HepG2 (cell line): ENCODE data around the gene PCBP1. TPM values are rescaled to one million over a fixed set of nuclear protein-coding genes. Genes with fewer than 3 reads are reported as not detected.

Source experiments
- FOXO1 ChIP-seq: sonication (generic); formaldehyde crosslinking; IDR thresholded peaks from 2 replicates; pipeline ENCODE4 v1.4.0; 2020; ENCODE audit warnings: missing genetic modification reagents
- HMGA1 ChIP-seq: sonication (generic); formaldehyde crosslinking; conservative IDR thresholded peaks from 2 replicates; pipeline ENCODE4 v1.4.0; 2020; ENCODE audit warnings: missing genetic modification reagents
- HOXA5 ChIP-seq: sonication (generic); formaldehyde crosslinking; IDR thresholded peaks from 2 replicates; pipeline ENCODE4 v1.4.0; 2020; ENCODE audit warnings: missing genetic modification reagents
- IKZF1 ChIP-seq: fragments of 450-650 bp; IDR thresholded peaks from 2 replicates; pipeline ENCODE4 v1.7.1; 2016
- KDM3A ChIP-seq: IDR thresholded peaks from 2 replicates; pipeline ENCODE4 v1.6.1; 2018; ENCODE audit warnings: low read depth, missing compliant biosample characterization
- LRRFIP1 ChIP-seq: sonication (generic); formaldehyde crosslinking; conservative IDR thresholded peaks from 2 replicates; pipeline ENCODE4 v1.4.0; 2020; ENCODE audit warnings: missing genetic modification reagents
- MED1 ChIP-seq: sonication (generic); formaldehyde crosslinking; IDR thresholded peaks from 2 replicates; pipeline ENCODE4 v1.4.0; 2020; ENCODE audit warnings: missing genetic modification reagents
- MXI1 ChIP-seq: IDR thresholded peaks from 3 replicates; pipeline ENCODE4 v1.6.1; 2012; ENCODE audit warnings: low read depth, low read length, inconsistent platforms, borderline replicate concordance
- MYNN ChIP-seq: sonication (generic); formaldehyde crosslinking; IDR thresholded peaks from 2 replicates; pipeline ENCODE4 v1.4.0; 2020; ENCODE audit warnings: mild to moderate bottlenecking, low read depth, missing genetic modification reagents
- MYPOP ChIP-seq: sonication (generic); formaldehyde crosslinking; IDR thresholded peaks from 2 replicates; pipeline ENCODE4 v1.8.1; 2023; ENCODE audit warnings: mild to moderate bottlenecking, moderate library complexity, missing genetic modification reagents
- PHB2 ChIP-seq: fragments of 450-650 bp; IDR thresholded peaks from 2 replicates; pipeline ENCODE4 v1.6.1; 2018; ENCODE audit not compliant: partially characterized antibody
- PTBP1 ChIP-seq: fragments of 200-400 bp; formaldehyde crosslinking; IDR thresholded peaks from 2 replicates; pipeline ENCODE4 v1.6.1; 2018; ENCODE audit warnings: low read length, low read depth; ENCODE audit not compliant: poor library complexity, severe bottlenecking
- RXRA ChIP-seq: sonication (generic); formaldehyde crosslinking; IDR thresholded peaks from 2 replicates; pipeline ENCODE4 v1.5.1; 2020; ENCODE audit warnings: missing genetic modification reagents
- SOX5 ChIP-seq: IDR thresholded peaks from 2 replicates; pipeline ENCODE4 v1.6.1; 2016; ENCODE audit warnings: borderline replicate concordance
- SP140L ChIP-seq: sonication (generic); formaldehyde crosslinking; IDR thresholded peaks from 2 replicates; pipeline ENCODE4 v1.4.0; 2020; ENCODE audit warnings: missing genetic modification reagents, borderline replicate concordance
- TBX3 ChIP-seq: fragments of 450-650 bp; IDR thresholded peaks from 2 replicates; pipeline ENCODE4 v1.6.1; 2017; ENCODE audit warnings: antibody characterized with exemption, mild to moderate bottlenecking, inconsistent platforms, borderline replicate concordance
- ZNF143 ChIP-seq: sonication (generic); formaldehyde crosslinking; IDR thresholded peaks from 2 replicates; pipeline ENCODE4 v1.4.0; 2020; ENCODE audit warnings: missing genetic modification reagents
- ZNF256 ChIP-seq: sonication (generic); formaldehyde crosslinking; conservative IDR thresholded peaks from 2 replicates; pipeline ENCODE4 v1.4.0; 2020; ENCODE audit warnings: missing genetic modification reagents
- ZNF749 ChIP-seq: sonication (generic); formaldehyde crosslinking; IDR thresholded peaks from 2 replicates; pipeline ENCODE4 v1.8.0; 2022; ENCODE audit warnings: mild to moderate bottlenecking, missing genetic modification reagents, moderate library complexity, borderline replicate concordance
- ZNF883 ChIP-seq: sonication (generic); formaldehyde crosslinking; IDR thresholded peaks from 2 replicates; pipeline ENCODE4 v1.5.1; 2020; ENCODE audit warnings: mild to moderate bottlenecking, missing genetic modification reagents; ENCODE audit errors: not compliant biosample characterization
- polyA plus RNA-seq, 8 experiments: library from polyadenylated mRNA; depleted of rRNA in 3 of 8; stranded (reverse) in 7 of 8; unstranded in 1 of 8; fragments of >200 nt; fragmentation: Illumina TruSeq in 4 of 8; extraction: Trizol in 4 of 8; gene quantifications; 2 replicates each; pipeline versions ENCODE4 v1.2.1 to v1.2.3, GENCODE V29; 2011 to 2016; ENCODE audit warnings: low read depth in 4 of 8, missing spikeins in 1 of 8, mixed read lengths in 1 of 8; ENCODE audit not compliant: insufficient read depth in 1 of 8
- total RNA-seq, 5 experiments: library from RNA; depleted of rRNA; stranded (reverse); fragments of >200 nt; fragmentation: Illumina TruSeq; extraction: Trizol; gene quantifications; 2 replicates each; pipeline ENCODE4 v1.2.3, GENCODE V29; 2016; ENCODE audit warnings: low read depth in 1 of 5
- TF ChIP-seq, protein P1 (sequence below): sonication (generic); formaldehyde crosslinking; IDR thresholded peaks from 2 replicates; pipeline ENCODE4 v1.5.0; 2020; ENCODE audit warnings: missing genetic modification reagents
- TF ChIP-seq, protein P2 (sequence below): IDR thresholded peaks from 2 replicates; pipeline ENCODE4 v1.6.1; 2016; ENCODE audit warnings: low read depth, control low read depth
- TF ChIP-seq, protein P3 (sequence below): IDR thresholded peaks from 2 replicates; pipeline ENCODE4 v1.6.1; 2016
- TF ChIP-seq, protein P4 (sequence below): sonication (generic); formaldehyde crosslinking; IDR thresholded peaks from 2 replicates; pipeline ENCODE4 v1.5.1; 2020; ENCODE audit warnings: mild to moderate bottlenecking, missing genetic modification reagents, moderate library complexity

PCBP1 gene
- total and polyA plus RNA-seq, 2 of the 13 experiments (the other 11 are each of a cell fraction or from before 2014, with no cell fraction given), result 32.0 to 137 TPM

- TF ChIP-seq ZNF256 (CRISPR knock-in tag) (no peak), HMGA1 (CRISPR knock-in tag) (no peak), ZNF749 (CRISPR knock-in tag) (no peak), ZNF883 (CRISPR knock-in tag) (no peak), IKZF1 (no peak), RXRA (CRISPR knock-in tag) (no peak; the same call in 1 of the 2 replicates), SP140L (no peak), MYPOP (CRISPR knock-in tag) (no peak), KDM3A (CRISPR knock-in tag) (no peak), FOXO1 (CRISPR knock-in tag) (peak; percentile 47; the same call in 1 of the 2 replicates), PTBP1 (no peak), MED1 (CRISPR knock-in tag) (peak; percentile 70), MYNN (CRISPR knock-in tag) (no peak), TBX3 (no peak), HOXA5 (CRISPR knock-in tag) (no peak), LRRFIP1 (CRISPR knock-in tag) (no peak), MXI1 (peak; percentile 58; the same call in 1 of the 3 replicates), ZNF143 (CRISPR knock-in tag) (peak; percentile 82), SOX5 (CRISPR knock-in tag) (peak; percentile 71; the same call in 1 of the 2 replicates), PHB2 (no peak)
- TF ChIP-seq, protein P1, sequence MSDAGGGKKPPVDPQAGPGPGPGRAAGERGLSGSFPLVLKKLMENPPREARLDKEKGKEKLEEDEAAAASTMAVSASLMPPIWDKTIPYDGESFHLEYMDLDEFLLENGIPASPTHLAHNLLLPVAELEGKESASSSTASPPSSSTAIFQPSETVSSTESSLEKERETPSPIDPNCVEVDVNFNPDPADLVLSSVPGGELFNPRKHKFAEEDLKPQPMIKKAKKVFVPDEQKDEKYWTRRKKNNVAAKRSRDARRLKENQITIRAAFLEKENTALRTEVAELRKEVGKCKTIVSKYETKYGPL (CRISPR knock-in tag), result no peak
- TF ChIP-seq, protein P2, sequence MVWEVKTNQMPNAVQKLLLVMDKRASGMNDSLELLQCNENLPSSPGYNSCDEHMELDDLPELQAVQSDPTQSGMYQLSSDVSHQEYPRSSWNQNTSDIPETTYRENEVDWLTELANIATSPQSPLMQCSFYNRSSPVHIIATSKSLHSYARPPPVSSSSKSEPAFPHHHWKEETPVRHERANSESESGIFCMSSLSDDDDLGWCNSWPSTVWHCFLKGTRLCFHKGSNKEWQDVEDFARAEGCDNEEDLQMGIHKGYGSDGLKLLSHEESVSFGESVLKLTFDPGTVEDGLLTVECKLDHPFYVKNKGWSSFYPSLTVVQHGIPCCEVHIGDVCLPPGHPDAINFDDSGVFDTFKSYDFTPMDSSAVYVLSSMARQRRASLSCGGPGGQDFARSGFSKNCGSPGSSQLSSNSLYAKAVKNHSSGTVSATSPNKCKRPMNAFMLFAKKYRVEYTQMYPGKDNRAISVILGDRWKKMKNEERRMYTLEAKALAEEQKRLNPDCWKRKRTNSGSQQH (CRISPR knock-in tag), result no peak
- TF ChIP-seq, protein P3, sequence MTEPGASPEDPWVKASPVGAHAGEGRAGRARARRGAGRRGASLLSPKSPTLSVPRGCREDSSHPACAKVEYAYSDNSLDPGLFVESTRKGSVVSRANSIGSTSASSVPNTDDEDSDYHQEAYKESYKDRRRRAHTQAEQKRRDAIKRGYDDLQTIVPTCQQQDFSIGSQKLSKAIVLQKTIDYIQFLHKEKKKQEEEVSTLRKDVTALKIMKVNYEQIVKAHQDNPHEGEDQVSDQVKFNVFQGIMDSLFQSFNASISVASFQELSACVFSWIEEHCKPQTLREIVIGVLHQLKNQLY (CRISPR knock-in tag), result 0 out of 2 replicates have a peak, but pooled peaks have one; percentile 34
- TF ChIP-seq, protein P4, sequence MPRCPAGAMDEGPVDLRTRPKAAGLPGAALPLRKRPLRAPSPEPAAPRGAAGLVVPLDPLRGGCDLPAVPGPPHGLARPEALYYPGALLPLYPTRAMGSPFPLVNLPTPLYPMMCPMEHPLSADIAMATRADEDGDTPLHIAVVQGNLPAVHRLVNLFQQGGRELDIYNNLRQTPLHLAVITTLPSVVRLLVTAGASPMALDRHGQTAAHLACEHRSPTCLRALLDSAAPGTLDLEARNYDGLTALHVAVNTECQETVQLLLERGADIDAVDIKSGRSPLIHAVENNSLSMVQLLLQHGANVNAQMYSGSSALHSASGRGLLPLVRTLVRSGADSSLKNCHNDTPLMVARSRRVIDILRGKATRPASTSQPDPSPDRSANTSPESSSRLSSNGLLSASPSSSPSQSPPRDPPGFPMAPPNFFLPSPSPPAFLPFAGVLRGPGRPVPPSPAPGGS (CRISPR knock-in tag), result 0 out of 2 replicates have a peak, but pooled peaks have one; percentile 62
Measured at GRCh38 chr2:70094978-70095719, 7.9 kb downstream of the PCBP1 start (continued).
